H9 (cell line): Measurements from ENCODE around the gene METTL22. TPM values are rescaled to one million over a fixed set of nuclear protein-coding genes. Genes with fewer than 3 reads are reported as not detected.

Source experiments
- DNase-seq: peaks from one replicate; pipeline ENCODE4 v3.0.0-alpha.2; 2017
- H2AFZ ChIP-seq: one replicate; pipeline ENCODE4 v1.6.1; 2013; ENCODE audit warnings: mild to moderate bottlenecking, low read length, control low read depth, moderate library complexity
- H2AK5ac ChIP-seq: 2 replicates; pipeline ENCODE4 v1.6.1; 2013; ENCODE audit warnings: low read length, control low read depth, mixed read lengths; ENCODE audit not compliant: insufficient read length
- H2BK120ac ChIP-seq: one replicate; pipeline ENCODE4 v1.6.1; 2013; ENCODE audit warnings: low read depth, mild to moderate bottlenecking, low read length, control low read depth, inconsistent platforms; ENCODE audit not compliant: poor library complexity, severe bottlenecking
- H2BK12ac ChIP-seq: 2 replicates; pipeline ENCODE4 v1.6.1; 2013; ENCODE audit warnings: low read length, control low read depth, mixed read lengths, low read depth; ENCODE audit not compliant: insufficient read length
- H2BK15ac ChIP-seq: 2 replicates; pipeline ENCODE4 v1.6.1; 2013; ENCODE audit warnings: low read depth, low read length, control low read depth
- H2BK20ac ChIP-seq: one replicate; pipeline ENCODE4 v1.6.1; 2013; ENCODE audit warnings: low read depth, mild to moderate bottlenecking, low read length, control low read depth, inconsistent platforms; ENCODE audit not compliant: poor library complexity, severe bottlenecking
- H2BK5ac ChIP-seq: 2 replicates; pipeline ENCODE4 v1.6.1; 2013; ENCODE audit warnings: low read length, control low read depth, mixed read lengths; ENCODE audit not compliant: insufficient read length
- H3K14ac ChIP-seq: 2 replicates; pipeline ENCODE4 v1.6.1; 2013; ENCODE audit warnings: low read length, control low read depth; ENCODE audit not compliant: insufficient read depth
- H3K18ac ChIP-seq: 2 replicates; pipeline ENCODE4 v1.6.1; 2013; ENCODE audit warnings: low read depth, mild to moderate bottlenecking, mixed read lengths, low read length, control low read depth; ENCODE audit not compliant: insufficient read length
- H3K23ac ChIP-seq: 2 replicates; pipeline ENCODE4 v1.6.1; 2013; ENCODE audit warnings: low read length, control low read depth, mixed read lengths, low read depth; ENCODE audit not compliant: insufficient read length
- H3K23me2 ChIP-seq: 2 replicates; pipeline ENCODE4 v1.6.1; 2013; ENCODE audit warnings: low read depth, mild to moderate bottlenecking, mixed read lengths, low read length, control low read depth; ENCODE audit not compliant: insufficient read length, poor library complexity, severe bottlenecking
- H3K27ac ChIP-seq: 2 replicates; pipeline ENCODE4 v1.5.1; 2013; ENCODE audit warnings: low read length, control low read depth, mixed read lengths, low read depth; ENCODE audit not compliant: insufficient read length
- H3K27me3 ChIP-seq: 2 replicates; pipeline ENCODE4 v1.6.1; 2013; ENCODE audit warnings: low read length, control low read depth, inconsistent platforms; ENCODE audit not compliant: insufficient read depth
- H3K4ac ChIP-seq: 2 replicates; pipeline ENCODE4 v1.6.1; 2013; ENCODE audit warnings: low read depth, mild to moderate bottlenecking, control low read depth, inconsistent platforms, low read length, moderate library complexity
- H3K4me1 ChIP-seq: 2 replicates; pipeline ENCODE4 v1.6.1; 2013; ENCODE audit warnings: low read length, control low read depth, inconsistent platforms; ENCODE audit not compliant: insufficient read depth
- H3K4me2 ChIP-seq: 2 replicates; pipeline ENCODE4 v1.6.1; 2013; ENCODE audit warnings: low read length, control low read depth, mixed read lengths; ENCODE audit not compliant: insufficient read length, insufficient read depth
- H3K56ac ChIP-seq: 2 replicates; pipeline ENCODE4 v1.6.1; 2013; ENCODE audit warnings: low read depth, mild to moderate bottlenecking, mixed read lengths, low read length, control low read depth; ENCODE audit not compliant: insufficient read length
- H3K79me1 ChIP-seq: 2 replicates; pipeline ENCODE4 v1.6.1; 2013; ENCODE audit warnings: low read depth, mild to moderate bottlenecking, moderate library complexity, low read length, control low read depth, inconsistent platforms; ENCODE audit not compliant: insufficient read depth, poor library complexity, severe bottlenecking
- H3K79me2 ChIP-seq: 2 replicates; pipeline ENCODE4 v1.6.1; 2013; ENCODE audit warnings: low read length, control low read depth, inconsistent platforms; ENCODE audit not compliant: insufficient read depth
- H3K9ac ChIP-seq: 2 replicates; pipeline ENCODE4 v1.6.1; 2013; ENCODE audit warnings: low read length, control low read depth, mixed read lengths; ENCODE audit not compliant: insufficient read length; ENCODE audit errors: extremely low read depth
- H3K9me3 ChIP-seq: one replicate; pipeline ENCODE4 v1.6.1; 2013; ENCODE audit warnings: low read depth, low read length, inconsistent platforms; ENCODE audit not compliant: control insufficient read depth
- H3T11ph ChIP-seq: one replicate; pipeline ENCODE4 v1.6.1; 2013; ENCODE audit warnings: mild to moderate bottlenecking, low read length, control low read depth, inconsistent platforms
- H4K20me1 ChIP-seq: one replicate; pipeline ENCODE4 v1.6.1; 2013; ENCODE audit not compliant: control insufficient read depth, insufficient read length, insufficient read depth
- H4K5ac ChIP-seq: 2 replicates; pipeline ENCODE4 v1.6.1; 2013; ENCODE audit warnings: low read depth, mild to moderate bottlenecking, mixed read lengths, low read length, control low read depth; ENCODE audit not compliant: insufficient read length
- H4K8ac ChIP-seq: replicated peaks from 2 replicates; pipeline ENCODE4 v1.6.1; 2013; ENCODE audit warnings: low read length, control low read depth, mixed read lengths, low read depth; ENCODE audit not compliant: insufficient read length
- H4K91ac ChIP-seq: 2 replicates; pipeline ENCODE4 v1.6.1; 2013; ENCODE audit warnings: low read depth, mild to moderate bottlenecking, moderate library complexity, mixed read lengths, low read length, control low read depth; ENCODE audit not compliant: insufficient read length
- H3K27ac Mint-ChIP-seq, 3 experiments: 2 replicates in 2 of 3; 3 replicates in 1 of 3; pipeline ENCODE4 v1.8.0; 2020 to 2021; ENCODE audit warnings: mixed read lengths in 3 of 3, mild to moderate bottlenecking in 1 of 3, moderate library complexity in 1 of 3
- H3K27me3 Mint-ChIP-seq: 2 replicates; pipeline ENCODE4 v1.8.0; 2021; ENCODE audit warnings: low read depth, mild to moderate bottlenecking, moderate library complexity, mixed read lengths
- H3K36me3 Mint-ChIP-seq, 3 experiments: 2 replicates in 2 of 3; 3 replicates in 1 of 3; pipeline ENCODE4 v1.8.0; 2020 to 2021; ENCODE audit warnings: low read depth in 3 of 3, mixed read lengths in 3 of 3; ENCODE audit not compliant: insufficient read depth in 1 of 3
- H3K4me1 Mint-ChIP-seq, 2 experiments: 2 replicates each; pipeline ENCODE4 v1.8.0; 2020; ENCODE audit warnings: mixed read lengths in 2 of 2
- H3K4me3 Mint-ChIP-seq, 2 experiments: 2 replicates in 1 of 2; 3 replicates in 1 of 2; pipeline ENCODE4 v1.8.0; 2020 to 2021; ENCODE audit warnings: mild to moderate bottlenecking in 2 of 2, mixed read lengths in 2 of 2, moderate library complexity in 1 of 2
- H3K9me3 Mint-ChIP-seq, 2 experiments: 2 replicates in 1 of 2; 3 replicates in 1 of 2; pipeline ENCODE4 v1.8.0; 2020; ENCODE audit warnings: mild to moderate bottlenecking in 2 of 2, mixed read lengths in 2 of 2, moderate library complexity in 1 of 2
- CTCF ChIP-seq: fragments of 200-600 bp; sonication (generic); conservative IDR thresholded peaks from 3 replicates; pipeline ENCODE4 v1.8.0; 2021; ENCODE audit warnings: antibody characterized with exemption, mild to moderate bottlenecking
- WGBS: extraction: QIAGEN DNeasy Blood & Tissue Kit; methylation state at CpG from one replicate; pipeline ENCODE4 v1.1.7; 2013; ENCODE audit warnings: missing lambda C conversion rate, low lambda C conversion rate, mixed read lengths; ENCODE audit not compliant: insufficient read length; ENCODE audit errors: extremely low coverage; 5-methylcytosine and 5-hydroxymethylcytosine counted together
- total RNA-seq: library from RNA; stranded (reverse); gene quantifications from 2 replicates; pipeline ENCODE4 v1.2.1, GENCODE V29; 2021

Gene METTL22
- total RNA-seq, 1 experiment from 2014 or later, result 51.9 TPM

- Histone ChIP-seq H2AFZ (no peak overlapping the region), H3K4me2 (peak overlapping the region; percentile 18), H2AK5ac (no peak overlapping the region)
Measured at GRCh38 chr16:8675183-8676159, 54.0 kb downstream of the METTL22 start.

More at GRCh38 chr16:8675183-8676159, 54.0 kb downstream of the METTL22 start:
- DNase-seq, result no peak
- Histone ChIP-seq H3K23me2 (peaks cover 5% of the 10 kb centered on the region), H3K56ac (no peak overlapping the region), H3K23ac (no peak overlapping the region), H4K5ac (no peak overlapping the region), H3K27ac (no peak overlapping the region), H2BK120ac (no peak overlapping the region), H4K91ac (no peak overlapping the region), H3T11ph (no peak overlapping the region), H2BK15ac (no peak overlapping the region), H3K14ac (no peak overlapping the region), H3K79me2 (no peaks in the 10 kb centered on the region), H3K9me3 (no peaks in the 10 kb centered on the region), H3K9ac (no peak overlapping the region), H4K20me1 (no peaks in the 10 kb centered on the region), H3K4me1 (no peaks in the 10 kb centered on the region), H3K4ac (no peak overlapping the region), H3K27me3 (no peaks in the 10 kb centered on the region; the same call in 1 of the 2 replicates), H3K18ac (no peak overlapping the region), H2BK5ac (no peak overlapping the region), H3K79me1 (no peaks in the 10 kb centered on the region), H2BK12ac (no peak overlapping the region), H2BK20ac (no peak overlapping the region), H4K8ac (no peak overlapping the region)
- Mint-ChIP-seq H3K4me1 (peaks cover 11 to 12% of the 10 kb centered on the region in 2 experiments), H3K27me3 (peaks cover 34% of the 10 kb centered on the region), H3K36me3 (peaks cover 0 to 8% (median 2%) of the 10 kb centered on the region in 3 experiments; a peak in 4 of 7 replicates), H3K4me3 (peak overlapping the region; percentile 76 to 85), H3K9me3 (peaks cover 4 to 7% of the 10 kb centered on the region in 2 experiments), H3K27ac (no peak overlapping the region)
- no peak for TF ChIP-seq CTCF
- no CpG with 5 or more reads among the region's 13 CpGs for WGBS
